HCT116 (cell line): Measurements from ENCODE around the gene HSD3B1.

Experiments used
- CTCF ChIP-seq, 3 experiments: fragments of 200-600 bp in 1 of 3; sonication (generic) in 1 of 3; IDR thresholded peaks in 2 of 3; conservative IDR thresholded peaks in 1 of 3; 2 replicates each; pipeline ENCODE4 v1.5.1; 2012 to 2017; ENCODE audit warnings: low read depth in 2 of 3, low read length in 2 of 3, antibody characterized with exemption in 1 of 3, borderline replicate concordance in 1 of 3, control low read depth in 1 of 3, mild to moderate bottlenecking in 1 of 3, mixed read lengths in 1 of 3, mixed run types in 1 of 3, moderate library complexity in 1 of 3; ENCODE audit not compliant: insufficient read depth in 1 of 3
- EZH2phosphoT487 ChIP-seq: fragments of 200-600 bp; IDR thresholded peaks from 2 replicates; pipeline ENCODE4 v1.6.1; 2018; ENCODE audit warnings: antibody characterized with exemption, borderline replicate concordance
- MAX ChIP-seq: IDR thresholded peaks from 2 replicates; pipeline ENCODE4 v1.6.1; 2012
- POLR2AphosphoS5 ChIP-seq: IDR thresholded peaks from 2 replicates; pipeline ENCODE4 v1.6.1; 2011; ENCODE audit warnings: mild to moderate bottlenecking, low read depth, low read length, moderate library complexity
- REST ChIP-seq: IDR thresholded peaks from 2 replicates; pipeline ENCODE4 v1.6.1; 2012; ENCODE audit warnings: low read depth
- SP1 ChIP-seq: IDR thresholded peaks from 2 replicates; pipeline ENCODE4 v1.6.1; 2012; ENCODE audit warnings: low read depth
- ZFX ChIP-seq: fragments of 450-650 bp; IDR thresholded peaks from 2 replicates; pipeline ENCODE4 v1.6.1; 2017

DNA sequence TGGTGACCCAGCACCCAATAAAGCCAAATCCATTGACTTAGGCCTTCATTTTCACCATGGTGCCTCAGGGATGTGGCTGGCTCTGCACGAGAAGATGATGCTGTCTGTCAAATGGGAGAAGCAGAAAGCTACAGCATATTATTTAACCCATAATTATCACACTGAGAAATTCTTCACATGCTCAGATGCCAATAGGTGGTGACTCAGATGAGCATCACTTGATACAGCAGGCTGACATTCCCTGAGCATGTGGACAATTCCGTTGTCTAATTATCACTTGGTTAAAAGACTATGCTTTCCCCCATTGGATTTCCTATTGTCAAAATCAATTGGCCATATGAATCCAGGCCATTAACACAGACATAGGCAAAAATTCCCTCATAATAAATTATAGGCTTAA, 44.0 kb upstream of the HSD3B1 start:
- TF ChIP-seq CTCF (IDR thresholded peaks at IDR 0.05 in 2 of 3, conservative IDR thresholded peaks at IDR 0.05 in 1 of 3; ENCODE audit: borderline replicate concordance in 1 of 3, insufficient read depth in 1 of 3, low read depth in 2 of 3, low read length in 2 of 3) (no peak), MAX (no peak), POLR2AphosphoS5 (no peak), ZFX (no peak), EZH2phosphoT487 (no peak), SP1 (no peak), REST (no peak)
